GM21390 (cell line): Measurements from ENCODE around the gene SUGP1.

Source experiments
- ATAC-seq: cut with Tn5 transposase; IDR thresholded peaks from one replicate; pipeline ENCODE4 v1.9.1; 2021; ENCODE audit not compliant: unreplicated experiment

Gene SUGP1

DNA sequence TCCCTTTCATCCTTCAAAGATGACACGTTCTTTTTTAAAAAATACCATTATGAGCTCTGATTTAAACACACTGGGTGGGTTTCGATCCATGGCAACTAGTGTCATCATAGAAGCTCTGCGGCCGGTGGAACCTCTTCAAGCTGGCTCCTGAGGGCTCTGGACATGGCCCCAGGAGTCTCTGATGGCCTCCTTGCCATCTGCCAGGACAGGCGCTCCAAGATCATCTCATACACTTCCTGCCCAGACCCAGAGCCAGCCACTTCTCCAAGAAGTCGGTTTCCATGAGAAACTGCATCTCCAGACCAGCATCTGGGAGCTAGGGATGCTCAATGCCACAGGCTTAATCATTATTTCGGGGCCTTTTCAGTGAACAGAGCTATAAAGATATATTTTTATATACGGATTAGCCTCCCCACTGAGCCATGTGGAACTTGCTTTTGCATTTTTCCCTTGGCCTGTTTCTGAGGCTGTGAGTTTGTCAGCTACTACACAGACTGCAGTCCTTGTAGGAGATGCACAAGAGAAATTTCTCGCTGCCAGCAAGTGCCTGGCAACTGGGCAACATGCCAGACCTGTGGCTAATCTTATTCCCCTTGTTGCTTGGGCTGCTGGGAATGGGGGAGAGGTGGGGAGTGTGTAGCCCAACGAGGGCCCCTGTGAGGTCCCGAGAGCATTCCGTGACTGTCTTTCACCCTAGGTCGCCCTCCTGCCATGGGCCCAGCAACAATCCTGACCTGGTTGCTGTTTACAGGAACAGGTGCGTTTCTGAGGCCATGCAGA, 15.9 kb downstream of the SUGP1 start:
- no peak for ATAC-seq

DNA sequence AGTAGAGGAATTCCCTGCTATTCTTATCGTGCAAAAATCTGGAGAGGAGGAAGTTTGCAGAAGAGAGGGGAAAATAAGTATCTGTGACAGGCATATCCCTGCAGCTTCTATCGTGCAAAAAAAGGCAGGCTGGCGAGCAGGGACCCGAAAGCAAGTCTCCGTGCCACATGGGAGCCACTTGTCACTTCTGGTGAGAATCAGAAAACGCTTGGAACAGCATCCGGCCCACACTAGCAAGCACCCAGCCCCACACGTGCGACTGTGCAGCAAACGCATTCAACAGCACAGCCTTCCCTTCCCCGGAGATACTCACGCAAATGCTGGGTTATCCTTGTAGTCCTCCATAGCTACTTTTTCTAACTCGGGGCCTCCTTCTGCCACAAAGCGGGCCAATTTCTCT, 16.9 kb downstream of the SUGP1 start:
- ATAC-seq: no peak

DNA sequence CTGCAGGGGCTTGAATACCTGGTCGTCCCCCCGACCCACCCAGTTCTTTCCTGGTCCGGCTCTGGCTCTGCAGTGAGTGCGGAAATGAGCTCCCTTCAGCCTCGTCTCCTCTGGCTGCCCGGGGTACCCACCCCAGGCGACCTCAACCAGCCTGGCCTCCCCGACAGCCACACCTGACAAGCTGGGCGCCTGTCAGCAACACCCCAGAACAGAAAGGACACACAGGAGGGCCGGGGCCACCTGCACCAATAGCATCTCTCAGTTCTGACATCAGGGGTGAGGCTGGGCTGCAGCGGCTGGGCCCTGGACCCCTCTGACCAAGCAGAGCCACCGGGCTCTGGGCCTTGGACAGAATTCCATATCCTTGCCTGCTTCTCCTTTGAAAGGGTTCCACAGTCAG, 19.7 kb downstream of the SUGP1 start:
- no peak for ATAC-seq

- no peak for ATAC-seq
Measured at GRCh38 chr19:19297759-19298158, 22.6 kb downstream of the SUGP1 start.

DNA sequence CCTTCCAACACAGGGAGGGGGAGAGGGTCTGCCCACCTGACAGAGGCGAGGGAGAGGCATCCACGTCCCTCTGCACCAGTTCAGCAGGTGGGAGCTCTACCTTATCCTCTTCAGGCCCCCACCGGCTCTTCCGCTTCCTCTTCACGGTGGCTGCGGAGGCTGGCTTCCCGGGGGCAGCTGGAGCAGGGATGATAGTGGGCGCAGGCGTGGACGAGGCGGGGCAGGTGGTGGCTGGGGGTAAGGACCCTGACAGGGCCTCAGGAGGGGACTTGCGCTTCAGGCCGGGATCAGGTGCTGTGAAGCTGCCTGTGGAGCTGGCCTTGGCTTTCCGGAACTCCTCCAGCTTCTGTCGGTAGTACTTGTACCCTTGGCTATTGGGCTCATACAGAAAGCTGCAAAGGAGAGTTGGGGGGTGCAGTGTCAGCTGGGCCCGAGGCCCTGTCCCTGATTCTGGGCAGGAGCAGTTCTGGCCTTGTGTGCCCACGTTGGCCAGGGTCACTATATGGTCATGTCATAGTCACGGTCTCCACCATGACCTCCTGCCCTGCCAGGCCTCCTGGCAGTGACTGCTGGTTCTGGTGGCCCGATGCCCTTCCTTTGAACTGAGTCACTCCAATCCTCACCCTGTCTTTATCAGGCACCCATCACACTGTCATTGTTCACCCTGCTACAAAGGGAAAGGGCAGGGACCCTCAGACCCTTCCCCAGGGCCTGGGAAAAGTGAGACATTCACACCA, 23.2 kb downstream of the SUGP1 start:
- no peak for ATAC-seq

DNA sequence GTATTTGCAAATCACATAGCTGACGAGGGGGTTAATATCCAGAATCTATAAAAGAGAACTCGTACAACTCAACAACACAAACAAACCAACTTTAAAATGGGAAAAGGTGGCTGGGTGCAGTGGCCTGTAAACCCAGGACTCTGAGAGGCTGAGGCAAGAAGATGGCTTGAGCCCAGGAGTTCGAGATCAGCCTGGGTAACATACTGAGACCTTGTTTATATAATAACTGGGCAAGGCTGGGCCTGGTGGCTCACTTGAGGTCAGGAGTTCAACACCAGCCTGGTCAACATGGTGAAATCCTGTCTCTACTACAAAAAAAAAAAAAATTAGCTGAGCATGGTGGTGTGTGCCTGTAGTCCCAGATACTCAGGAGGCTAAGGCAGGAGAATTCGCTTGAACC, 25.4 kb downstream of the SUGP1 start:
- no peak for ATAC-seq

GRCh38 chr19:19292607-19293006, 27.7 kb downstream of the SUGP1 start:
- no peak for ATAC-seq

DNA sequence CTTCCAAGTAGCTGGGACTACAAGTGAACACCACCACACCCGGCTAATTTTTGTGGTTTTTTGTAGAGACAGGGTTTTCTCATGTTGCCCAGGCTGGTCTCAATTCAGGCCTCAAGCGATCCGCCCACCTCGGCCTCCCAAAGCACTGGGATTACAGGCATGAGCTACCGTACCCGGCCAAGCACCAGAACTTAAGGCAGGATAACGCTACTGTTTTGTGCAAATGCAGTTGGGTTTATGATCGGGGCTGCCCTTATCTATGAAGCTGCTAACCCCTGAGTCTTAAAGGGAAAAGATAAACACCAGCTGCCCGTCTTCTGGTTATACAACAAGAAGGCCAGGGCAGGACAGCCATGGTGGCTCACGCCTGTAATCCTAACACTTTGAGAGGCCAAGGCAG, 34.6 kb downstream of the SUGP1 start:
- ATAC-seq: no peak

DNA sequence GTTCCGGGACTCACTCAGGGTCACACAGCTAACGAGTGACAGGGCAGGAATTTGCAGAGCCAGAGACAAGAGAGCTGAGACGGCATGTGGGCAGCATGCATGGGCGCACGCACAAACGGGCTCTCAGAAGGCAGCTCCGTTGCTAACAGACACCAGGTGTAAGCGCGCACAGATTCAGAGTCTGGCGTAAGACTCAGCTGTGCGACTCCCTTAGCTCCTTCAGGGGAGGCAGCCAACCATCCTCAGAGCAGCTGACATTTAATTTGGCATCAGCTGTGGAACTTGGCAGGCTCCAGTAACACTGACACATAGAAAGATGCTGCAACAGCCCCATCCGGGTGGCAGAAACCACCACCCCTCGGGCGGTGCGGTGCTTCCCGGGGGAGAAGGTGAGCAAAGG, 39.7 kb downstream of the SUGP1 start:
- ATAC-seq: no peak

- no peak for ATAC-seq
Measured at GRCh38 chr19:19279853-19280252, 40.5 kb downstream of the SUGP1 start.

- no peak for ATAC-seq
Measured at GRCh38 chr19:19279062-19279612, 41.2 kb downstream of the SUGP1 start.

- ATAC-seq: no peak
Measured at GRCh38 chr19:19278315-19278714, 42.0 kb downstream of the SUGP1 start.

GRCh38 chr19:19276851-19277250, 43.5 kb downstream of the SUGP1 start:
- no peak for ATAC-seq

DNA sequence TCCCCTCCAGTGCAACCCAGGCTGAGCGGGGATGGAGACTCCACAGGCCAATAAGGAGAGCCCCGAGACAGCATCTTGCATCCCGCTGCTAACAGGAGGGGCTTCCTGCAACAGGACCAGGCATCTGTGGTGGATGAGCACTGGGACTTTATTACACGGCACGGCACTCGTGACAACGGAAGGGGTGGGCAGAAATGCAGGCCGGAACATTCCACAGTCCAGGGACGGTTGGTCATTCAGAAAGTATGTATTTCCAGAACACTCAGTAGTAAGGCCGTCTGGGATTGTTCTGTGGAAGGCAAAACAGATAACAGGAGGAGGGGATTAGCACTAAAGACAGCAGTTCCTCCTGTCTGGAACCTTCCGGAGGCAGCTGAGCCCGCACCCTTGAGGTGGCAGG, 43.9 kb downstream of the SUGP1 start:
- no peak for ATAC-seq

DNA sequence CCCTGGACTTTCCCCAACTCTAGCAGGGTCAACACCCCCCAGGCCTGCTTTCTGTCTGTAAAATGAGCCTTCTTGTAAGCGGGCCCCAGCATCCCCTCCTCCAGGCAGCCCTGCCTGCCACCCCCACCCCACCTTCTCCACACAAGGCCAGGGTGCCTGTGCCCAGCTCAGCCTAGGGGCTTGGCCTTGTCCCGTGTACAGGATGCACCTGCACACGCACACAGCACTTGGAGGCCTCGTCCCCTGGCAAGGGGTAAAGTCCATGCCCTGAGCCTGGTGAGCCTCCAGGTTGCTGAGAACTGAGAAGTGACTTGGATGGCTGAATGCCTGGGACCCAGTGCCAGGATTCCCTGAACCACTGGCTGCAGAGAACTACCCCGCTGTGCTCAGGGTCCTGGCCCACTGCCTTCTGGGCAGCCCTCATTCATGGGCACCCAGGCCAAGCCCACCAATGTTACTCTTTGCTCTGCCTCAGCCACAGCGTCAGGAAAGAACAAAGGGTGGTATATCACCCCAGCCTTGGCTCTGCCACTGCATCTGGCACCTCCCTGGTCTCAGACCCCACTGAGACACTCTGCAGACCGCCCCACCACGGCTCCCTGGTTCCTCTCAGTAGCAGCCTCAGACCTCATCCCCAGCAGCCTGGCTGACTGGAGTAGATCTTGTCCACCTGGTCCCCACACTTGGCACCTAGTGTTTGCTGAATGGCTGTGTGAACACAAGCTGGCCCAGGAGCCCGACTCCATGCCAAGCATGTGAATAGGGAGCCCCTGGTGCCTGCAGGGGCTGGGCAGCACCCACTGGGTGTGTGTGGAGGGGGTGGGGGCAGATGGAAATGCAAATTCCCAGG, 45.4 kb downstream of the SUGP1 start:
- ATAC-seq: no peak

DNA sequence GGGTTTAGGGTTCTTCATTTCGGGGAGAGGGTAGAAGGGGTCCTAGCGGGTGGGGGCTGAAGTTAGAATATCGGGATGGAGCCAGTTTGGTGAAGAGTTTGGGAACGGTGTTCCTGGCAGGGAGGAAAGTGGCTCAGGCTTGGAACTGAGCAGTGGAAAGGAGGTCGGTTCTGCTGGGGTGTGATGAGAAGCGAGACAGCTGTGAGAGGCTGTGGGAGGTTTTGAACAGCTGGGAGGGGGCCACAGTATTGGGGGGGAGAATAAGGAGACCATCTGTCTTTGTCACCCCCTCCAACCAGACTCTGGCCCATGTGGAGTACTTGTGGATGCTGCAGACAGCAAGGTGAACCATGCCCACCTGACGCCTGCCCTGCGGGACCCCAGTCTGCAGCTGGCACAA, 46.2 kb downstream of the SUGP1 start:
- no peak for ATAC-seq

DNA sequence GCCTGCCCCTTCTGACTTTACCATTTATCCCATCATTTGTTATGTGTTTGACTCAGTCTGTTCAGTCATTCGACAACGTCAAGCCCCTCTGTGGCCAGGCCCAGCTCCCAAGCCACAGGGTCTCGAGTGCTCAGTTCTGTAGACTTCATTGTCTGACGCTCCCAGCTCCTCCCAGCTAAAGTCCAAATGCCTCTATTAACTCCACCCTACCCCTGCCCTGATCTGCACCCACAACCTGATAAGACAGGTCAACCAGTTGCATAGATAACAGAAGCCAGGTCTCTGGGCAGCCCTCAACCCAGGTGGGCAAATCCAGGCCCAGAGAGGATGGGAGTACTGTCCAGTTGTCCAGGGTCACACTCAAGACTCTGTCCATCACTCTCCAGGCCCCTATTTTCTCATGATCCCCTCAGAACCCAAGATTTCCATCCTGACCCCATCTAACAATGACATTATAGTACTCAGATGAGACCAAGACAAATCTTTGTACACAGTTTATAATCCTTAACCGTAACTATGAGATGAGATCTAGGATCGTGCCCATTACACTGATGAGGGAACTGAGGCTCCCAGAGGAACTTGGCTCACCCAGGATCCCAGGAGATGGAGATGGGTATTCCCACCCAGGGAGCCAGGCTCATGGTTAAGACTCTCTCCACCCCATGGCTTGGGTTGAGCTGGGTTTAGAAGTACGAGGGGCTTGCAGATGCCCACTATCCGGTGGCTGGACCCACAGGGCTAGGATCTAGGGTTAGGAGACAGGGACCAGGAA, 48.3 kb downstream of the SUGP1 start:
- no peak for ATAC-seq

DNA sequence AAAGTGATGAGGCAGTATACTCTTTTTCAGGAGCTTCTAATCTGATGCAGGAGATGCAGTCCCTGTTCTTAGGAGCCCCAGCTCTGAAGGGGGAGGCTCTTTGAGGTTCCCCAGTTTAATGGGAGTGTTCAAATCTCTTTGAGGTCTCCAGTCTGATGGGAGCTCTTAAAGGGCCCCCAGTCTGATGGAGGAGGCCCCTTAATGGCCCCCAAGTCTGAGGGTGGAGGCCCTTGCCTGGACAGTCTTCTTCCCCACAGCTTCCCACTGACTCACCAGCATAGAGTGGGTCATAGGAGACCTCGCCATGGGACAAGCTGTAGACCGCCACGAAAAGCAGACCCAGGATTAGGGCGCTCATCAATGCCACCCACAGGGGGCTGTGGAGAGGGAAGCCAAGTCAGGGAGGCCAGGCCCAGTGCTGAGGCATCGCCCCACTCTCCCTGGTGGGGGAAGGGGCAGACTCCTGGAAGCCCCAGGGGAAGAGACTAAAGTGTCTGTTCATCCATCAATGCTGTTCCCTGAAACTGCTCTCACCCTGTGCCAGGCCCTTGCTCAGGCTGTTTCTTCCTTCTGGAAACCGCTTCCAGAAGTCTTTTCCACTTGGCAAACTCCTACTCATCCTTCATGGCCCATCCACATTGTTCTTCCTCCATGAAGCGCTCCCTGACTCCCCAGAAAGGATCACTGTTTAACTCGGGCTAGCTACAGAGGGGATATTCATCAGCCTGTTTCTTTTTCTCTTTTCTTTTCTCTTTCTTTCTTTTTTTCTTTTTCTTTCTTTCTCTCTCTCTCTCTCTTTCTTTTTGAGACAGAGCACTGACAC, 49.3 kb downstream of the SUGP1 start:
- no peak for ATAC-seq

GRCh38 chr19:19269952-19270694, 50.2 kb downstream of the SUGP1 start:
- no peak for ATAC-seq
